CD14-positive monocyte (primary cell): Measurements from ENCODE around the gene CD177. TPM values are rescaled to one million over a fixed set of nuclear protein-coding genes. Genes with fewer than 3 reads are reported as not detected.

ENCODE experiments used
- DNase-seq, 3 donors: peaks; one replicate each; pipeline ENCODE4 v3.0.0-alpha.2; 2011 to 2022
- H2AFZ ChIP-seq: 2 replicates; pipeline ENCODE4 v1.6.0; 2012; ENCODE audit warnings: mild to moderate bottlenecking, low read depth, low read length, inconsistent platforms; ENCODE audit not compliant: insufficient read depth, poor library complexity, severe bottlenecking
- H3K27ac ChIP-seq, 2 donors: 1 replicate in 1 of 2; 2 replicates in 1 of 2; pipeline ENCODE4 v1.5.1; 2012 to 2013; ENCODE audit warnings: low read length in 2 of 2, control low read depth in 1 of 2, inconsistent platforms in 1 of 2, low read depth in 1 of 2, mild to moderate bottlenecking in 1 of 2
- H3K27me3 ChIP-seq, 2 donors: one replicate each; pipeline versions ENCODE4 v1.6.0 to v1.6.1; 2011 to 2013; ENCODE audit warnings: low read length in 2 of 2; ENCODE audit not compliant: control insufficient read depth in 2 of 2, insufficient read depth in 2 of 2
- H3K36me3 ChIP-seq, 2 donors: replicated peaks in 1 of 2; 1 replicate in 1 of 2; 2 replicates in 1 of 2; pipeline versions ENCODE4 v1.5.1 to v1.6.1; 2012 to 2013; ENCODE audit warnings: low read length in 2 of 2, control low read depth in 1 of 2, inconsistent platforms in 1 of 2, mild to moderate bottlenecking in 1 of 2; ENCODE audit not compliant: insufficient read depth in 2 of 2, control insufficient read depth in 1 of 2
- H3K4me1 ChIP-seq, 2 donors: 1 replicate in 1 of 2; 2 replicates in 1 of 2; pipeline versions ENCODE4 v1.5.1 to v1.6.1; 2012 to 2013; ENCODE audit warnings: low read length in 2 of 2, control low read depth in 1 of 2, inconsistent platforms in 1 of 2, mild to moderate bottlenecking in 1 of 2, moderate library complexity in 1 of 2; ENCODE audit not compliant: insufficient read depth in 2 of 2, control insufficient read depth in 1 of 2
- H3K4me2 ChIP-seq: replicated peaks from 2 replicates; pipeline ENCODE3; 2012; ENCODE audit warnings: low read length, moderate library complexity, mild to moderate bottlenecking; ENCODE audit not compliant: poor library complexity, severe bottlenecking; ENCODE audit errors: extremely low read depth
- H3K4me3 ChIP-seq, 3 experiments: fragments of 200-600 bp in 1 of 3; sonication (generic) in 1 of 3; replicated peaks in 1 of 3; 1 replicate in 2 of 3; 2 replicates in 1 of 3; pipeline ENCODE4 v1.5.1; 2011 to 2013; ENCODE audit warnings: low read length in 3 of 3, mild to moderate bottlenecking in 3 of 3, control low read depth in 2 of 3, low read depth in 2 of 3, inconsistent platforms in 1 of 3, moderate library complexity in 1 of 3
- H3K79me2 ChIP-seq: 2 replicates; pipeline ENCODE4 v1.6.0; 2012; ENCODE audit warnings: mild to moderate bottlenecking, control low read depth, inconsistent platforms, low read length, moderate library complexity; ENCODE audit not compliant: insufficient read depth
- H3K9ac ChIP-seq: 2 replicates; pipeline ENCODE4 v1.6.0; 2017; ENCODE audit warnings: low read length, mild to moderate bottlenecking; ENCODE audit not compliant: insufficient read depth, poor library complexity, severe bottlenecking
- H3K9me3 ChIP-seq, 2 donors: replicated peaks in 1 of 2; 1 replicate in 1 of 2; 2 replicates in 1 of 2; pipeline versions ENCODE4 v1.5.1 to v1.6.1; 2012 to 2013; ENCODE audit warnings: low read length in 2 of 2, control low read depth in 1 of 2; ENCODE audit not compliant: control insufficient read depth in 1 of 2, insufficient read depth in 1 of 2
- H4K20me1 ChIP-seq: 2 replicates; pipeline ENCODE4 v1.6.0; 2012; ENCODE audit warnings: mild to moderate bottlenecking, low read length, control low read depth, moderate library complexity; ENCODE audit not compliant: insufficient read depth
- H3K27ac Mint-ChIP-seq, 7 donors: one replicate each; pipeline ENCODE4 v1.8.0; 2020; ENCODE audit warnings: mild to moderate bottlenecking in 7 of 7, mixed read lengths in 7 of 7, moderate library complexity in 6 of 7, inconsistent platforms in 2 of 7
- H3K27me3 Mint-ChIP-seq, 3 donors: one replicate each; pipeline ENCODE4 v1.8.0; 2021 to 2022; ENCODE audit warnings: low read depth in 3 of 3, mild to moderate bottlenecking in 3 of 3, mixed read lengths in 3 of 3, moderate library complexity in 3 of 3, inconsistent platforms in 1 of 3
- H3K36me3 Mint-ChIP-seq, 2 donors: one replicate each; pipeline ENCODE4 v1.8.0; 2020; ENCODE audit warnings: mixed read lengths in 2 of 2, inconsistent platforms in 1 of 2, mild to moderate bottlenecking in 1 of 2
- H3K4me1 Mint-ChIP-seq: one replicate; pipeline ENCODE4 v1.8.0; 2020; ENCODE audit warnings: mild to moderate bottlenecking, mixed read lengths
- H3K4me3 Mint-ChIP-seq, 2 donors: one replicate each; pipeline ENCODE4 v1.8.0; 2020; ENCODE audit warnings: mild to moderate bottlenecking in 2 of 2, mixed read lengths in 2 of 2, moderate library complexity in 1 of 2
- H3K9me3 Mint-ChIP-seq, 7 donors: one replicate each; pipeline ENCODE4 v1.8.0; 2020 to 2022; ENCODE audit warnings: mixed read lengths in 7 of 7, mild to moderate bottlenecking in 6 of 7, moderate library complexity in 6 of 7, inconsistent platforms in 2 of 7
- CTCF ChIP-seq: fragments of 200-600 bp; IDR thresholded peaks from one replicate; pipeline ENCODE4 v1.8.0; 2022; ENCODE audit warnings: antibody characterized with exemption, mild to moderate bottlenecking
- WGBS: methylation state at CpG from one replicate; pipeline ENCODE4 v1.1.5; 2013; ENCODE audit warnings: missing lambda C conversion rate; ENCODE audit not compliant: insufficient coverage; 5-methylcytosine and 5-hydroxymethylcytosine counted together
- intact Hi-C, 2 donors: fragments of 100-400 bp; cut with micrococcal nuclease; formaldehyde crosslinking; loops; one replicate each; pipeline versions ENCODE4 v1.15.0 to v1.15.1; 2023
- polyA plus RNA-seq, 3 donors: library from polyadenylated mRNA; depleted of rRNA in 1 of 3; unstranded in 2 of 3; stranded (reverse) in 1 of 3; fragments of 300-500 nt in 2 of 3; fragments of >200 nt in 1 of 3; fragmentation: Illumina TruSeq in 2 of 3; gene quantifications; 1 replicate in 2 of 3; 2 replicates in 1 of 3; pipeline ENCODE4 v1.2.3, GENCODE V29; 2012 to 2021

The CD177 gene
- polyA plus RNA-seq, 3 donors = not detected

DNA sequence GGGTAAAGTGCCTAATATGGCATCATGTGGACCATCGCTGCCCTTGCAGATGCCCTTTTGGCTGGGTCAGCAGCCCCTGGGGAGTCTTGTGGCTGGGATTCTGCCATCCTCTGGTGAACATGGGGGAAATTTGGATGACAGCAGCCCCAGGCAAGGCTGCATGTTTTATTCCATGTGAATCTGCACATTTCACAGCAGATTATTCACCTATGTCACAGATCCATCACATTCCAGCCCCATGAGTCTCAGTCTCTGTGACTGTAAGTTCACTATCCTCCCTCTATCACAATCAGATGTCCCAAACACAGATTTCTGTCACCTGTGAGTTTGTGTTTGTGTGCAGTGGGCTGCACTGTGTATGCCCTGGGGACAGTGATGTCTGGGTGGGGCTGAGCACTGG, 47.4 kb upstream of the CD177 start:
- peaks cover 0 to 12% (median 8%) of the 10 kb centered on the region in 7 donors for H3K9me3 Mint-ChIP-seq
- H3K4me1 Mint-ChIP-seq = no peaks in the 10 kb centered on the region
- H4K20me1 ChIP-seq = no peaks in the 10 kb centered on the region
- 100% methylated on average over 1 of the region's 1 CpG for WGBS
- no peak overlapping the region for H3K27ac ChIP-seq
- no peak overlapping the region for H3K4me2 ChIP-seq
- H3K27ac Mint-ChIP-seq = no peak overlapping the region
- H3K27me3 ChIP-seq = no peaks in the 10 kb centered on the region
- H2AFZ ChIP-seq = no peak overlapping the region
- no peak overlapping the region for H3K4me3 ChIP-seq
- no peak overlapping the region for H3K4me3 Mint-ChIP-seq
- no peak for TF ChIP-seq CTCF
- H3K9me3 ChIP-seq = peaks cover 6 to 8% of the 10 kb centered on the region in 2 donors
- DNase-seq = no peak
- intact Hi-C loops = no loop called here
- no peaks in the 10 kb centered on the region for H3K79me2 ChIP-seq
- no peak overlapping the region for H3K9ac ChIP-seq
- H3K36me3 ChIP-seq = no peaks in the 10 kb centered on the region
- no peaks in the 10 kb centered on the region for H3K4me1 ChIP-seq
- H3K27me3 Mint-ChIP-seq = peaks cover 0 to 5% (median 4%) of the 10 kb centered on the region in 3 donors
- H3K36me3 Mint-ChIP-seq = no peaks in the 10 kb centered on the region

DNA sequence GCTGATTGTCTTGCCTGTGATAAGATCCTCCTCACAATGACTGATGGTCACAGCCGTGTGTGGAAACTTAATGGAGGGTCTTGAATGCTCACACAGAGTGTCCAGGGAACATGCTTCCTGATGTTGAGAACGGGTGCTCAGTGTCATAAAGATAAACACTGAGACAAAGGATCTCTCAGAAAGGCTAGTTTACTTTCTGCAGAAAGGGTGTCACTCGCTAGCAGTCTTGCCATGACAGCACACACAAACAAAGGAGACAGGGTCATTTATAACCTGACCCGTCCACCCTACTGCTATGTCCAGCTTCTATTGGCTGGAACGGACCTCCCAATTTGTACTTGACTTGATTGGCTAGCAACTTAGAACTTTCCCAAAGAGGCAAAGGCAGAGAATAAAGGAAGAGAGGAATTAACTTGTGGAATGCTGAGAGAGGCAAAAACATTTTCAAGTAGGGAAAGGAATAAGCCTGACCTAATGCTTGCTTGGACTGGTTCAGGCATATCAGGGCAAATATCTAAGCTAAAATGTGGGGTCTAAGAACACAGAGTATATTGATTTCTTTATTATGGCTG, 45.2 kb upstream of the CD177 start:
- H3K27me3 Mint-ChIP-seq = peaks cover 0 to 5% (median 4%) of the 10 kb centered on the region in 3 donors
- H3K4me1 Mint-ChIP-seq = no peaks in the 10 kb centered on the region
- DNase-seq = no peak
- no peak overlapping the region for H3K4me3 Mint-ChIP-seq
- H3K9ac ChIP-seq = no peak overlapping the region
- no peak overlapping the region for H3K4me3 ChIP-seq
- peaks cover 6 to 8% of the 10 kb centered on the region in 2 donors for H3K9me3 ChIP-seq
- no peaks in the 10 kb centered on the region for H4K20me1 ChIP-seq
- WGBS = 80% methylated on average over 4 of the region's 5 CpGs
- intact Hi-C loops = no loop called here
- no peaks in the 10 kb centered on the region for H3K4me1 ChIP-seq
- H3K9me3 Mint-ChIP-seq = peaks cover 0 to 18% (median 9%) of the 10 kb centered on the region in 7 donors
- H3K4me2 ChIP-seq = no peak overlapping the region
- no peaks in the 10 kb centered on the region for H3K27me3 ChIP-seq
- no peak for TF ChIP-seq CTCF
- H3K27ac ChIP-seq = no peak overlapping the region
- H3K36me3 Mint-ChIP-seq = no peaks in the 10 kb centered on the region
- no peaks in the 10 kb centered on the region for H3K79me2 ChIP-seq
- no peaks in the 10 kb centered on the region for H3K36me3 ChIP-seq
- H3K27ac Mint-ChIP-seq = no peak overlapping the region
- no peak overlapping the region for H2AFZ ChIP-seq
